ENCODE measurements around the gene FAM237B.
"Not testable (repeated sequence)": the region's sequence is repeated elsewhere in the genome, so short reads cannot be mapped to it uniquely, and the experiment has no call there.

The FAM237B gene

DNA sequence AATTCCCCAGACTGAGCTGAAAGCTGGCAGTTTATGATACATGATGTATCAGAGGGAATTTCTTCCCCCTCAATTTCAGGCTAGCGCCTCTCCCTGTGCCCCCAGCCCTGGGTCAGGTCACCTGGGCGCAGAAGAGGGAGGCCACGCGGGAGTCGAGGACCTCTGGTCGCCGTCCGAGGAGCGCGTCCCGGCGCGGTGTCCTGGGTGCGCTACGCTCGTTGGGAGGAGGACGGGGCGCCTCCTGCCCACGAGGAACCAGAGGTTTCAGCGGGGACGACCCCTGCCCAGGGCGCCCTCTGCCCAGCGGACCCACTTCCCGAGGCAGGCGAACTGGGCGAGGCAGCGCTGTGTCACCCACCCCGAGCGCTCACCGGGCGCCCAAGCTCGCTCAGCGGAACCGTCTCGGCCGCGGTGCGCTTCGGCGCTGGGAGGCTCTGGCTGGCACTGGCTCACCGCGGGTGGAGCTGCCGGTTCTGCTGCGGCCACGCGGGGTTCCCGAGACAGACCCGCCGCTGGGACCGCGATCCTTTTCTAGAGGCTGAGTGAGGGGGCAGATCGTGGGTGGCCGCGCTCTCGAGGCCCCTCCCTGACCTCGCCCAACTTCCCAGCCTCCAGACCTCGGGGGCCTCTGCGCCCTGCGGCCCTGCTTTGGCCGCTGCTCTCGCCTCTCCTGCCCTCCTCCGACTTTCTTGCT, at the start of gene FAM237B:
TSS of gene FAM237B (minus strand) at position 504 of the 694 bp plus-strand sequence. CDS start 1,556 bp downstream, outside the sequence.
- no peak for DNase-seq (ENCODE audit: low read depth)

DNA sequence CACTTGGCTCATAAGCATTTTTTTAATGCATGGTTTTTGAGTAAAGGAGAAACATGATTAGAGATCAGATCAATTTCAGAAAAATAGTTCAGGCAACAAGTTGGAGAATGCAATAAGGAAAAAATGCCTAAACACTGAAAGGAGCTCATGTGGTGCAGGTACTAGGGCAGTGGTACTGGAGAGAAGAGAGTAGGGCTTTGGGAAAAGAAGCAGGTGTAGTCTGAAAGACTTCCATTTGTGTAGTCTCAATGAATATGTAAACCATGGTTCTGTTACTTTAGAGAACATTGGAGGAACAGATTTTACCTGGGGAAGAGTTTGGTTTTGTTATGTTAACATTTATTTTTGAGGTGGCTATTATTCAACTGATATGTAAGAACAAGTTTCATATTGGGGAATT, 30.9 kb upstream of the FAM237B start:
- no peak for DNase-seq (ENCODE audit: low read depth)

DNA sequence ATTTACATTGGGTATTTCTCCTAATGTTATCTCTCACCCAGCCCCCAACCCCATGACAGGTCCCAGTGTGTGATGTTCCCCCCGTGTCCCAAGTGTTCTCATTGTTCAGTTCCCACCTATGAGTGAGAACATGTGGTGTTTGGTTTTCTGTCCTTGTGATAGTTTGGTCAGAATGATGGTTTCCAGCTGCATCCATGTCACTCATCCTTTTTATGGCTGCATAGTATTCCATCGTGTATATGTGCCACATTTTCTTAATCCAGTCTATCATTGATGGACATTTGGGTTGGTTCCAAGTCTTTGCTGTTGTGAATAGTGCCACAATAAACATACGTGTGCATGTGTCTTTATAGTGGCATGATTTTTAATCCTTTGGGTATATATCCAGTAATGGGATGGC, 28.9 kb upstream of the FAM237B start:
- not testable (repeated sequence) for DNase-seq (ENCODE audit: low read depth)

DNA sequence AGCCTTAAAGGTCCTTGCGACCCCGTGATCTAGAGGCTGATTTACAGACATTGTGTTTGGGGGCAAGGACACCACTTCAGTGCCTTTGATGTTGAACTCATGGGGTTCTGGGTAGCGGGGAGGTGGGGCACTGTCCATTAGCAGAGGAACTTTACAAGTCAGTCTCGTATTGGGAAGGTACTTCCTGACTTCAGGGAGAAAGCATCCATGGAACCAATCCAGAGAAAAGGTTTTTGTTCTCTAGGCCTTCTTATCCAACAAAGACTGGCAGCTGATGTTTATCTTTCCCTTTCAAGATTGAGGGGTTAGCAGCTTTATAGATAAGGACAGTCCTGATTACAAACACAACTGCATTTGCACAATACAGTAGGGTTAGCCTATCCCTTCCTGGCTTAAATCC, 28.2 kb upstream of the FAM237B start:
- no peak for DNase-seq (ENCODE audit: low read depth)

DNA sequence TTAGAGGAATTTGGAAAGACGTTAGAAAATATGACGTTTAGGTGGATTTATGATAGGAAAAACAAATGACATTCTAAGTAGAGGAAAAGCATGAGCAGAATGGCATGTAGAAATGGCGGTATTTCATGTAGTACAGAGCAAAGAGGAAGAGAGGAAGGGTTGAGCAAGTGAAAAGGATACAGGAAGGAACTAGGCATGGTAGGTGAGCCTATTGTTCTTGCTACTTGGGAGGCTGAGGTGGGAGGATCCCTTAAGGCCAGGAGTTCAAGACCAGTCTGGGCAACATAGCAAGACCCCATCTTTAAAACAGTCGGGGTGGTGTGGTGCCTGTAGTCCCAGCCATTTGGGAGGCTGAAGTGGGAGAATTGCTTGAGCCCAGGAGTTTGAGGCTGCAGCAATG, 26.7 kb upstream of the FAM237B start:
- no peak for DNase-seq (ENCODE audit: low read depth)

DNA sequence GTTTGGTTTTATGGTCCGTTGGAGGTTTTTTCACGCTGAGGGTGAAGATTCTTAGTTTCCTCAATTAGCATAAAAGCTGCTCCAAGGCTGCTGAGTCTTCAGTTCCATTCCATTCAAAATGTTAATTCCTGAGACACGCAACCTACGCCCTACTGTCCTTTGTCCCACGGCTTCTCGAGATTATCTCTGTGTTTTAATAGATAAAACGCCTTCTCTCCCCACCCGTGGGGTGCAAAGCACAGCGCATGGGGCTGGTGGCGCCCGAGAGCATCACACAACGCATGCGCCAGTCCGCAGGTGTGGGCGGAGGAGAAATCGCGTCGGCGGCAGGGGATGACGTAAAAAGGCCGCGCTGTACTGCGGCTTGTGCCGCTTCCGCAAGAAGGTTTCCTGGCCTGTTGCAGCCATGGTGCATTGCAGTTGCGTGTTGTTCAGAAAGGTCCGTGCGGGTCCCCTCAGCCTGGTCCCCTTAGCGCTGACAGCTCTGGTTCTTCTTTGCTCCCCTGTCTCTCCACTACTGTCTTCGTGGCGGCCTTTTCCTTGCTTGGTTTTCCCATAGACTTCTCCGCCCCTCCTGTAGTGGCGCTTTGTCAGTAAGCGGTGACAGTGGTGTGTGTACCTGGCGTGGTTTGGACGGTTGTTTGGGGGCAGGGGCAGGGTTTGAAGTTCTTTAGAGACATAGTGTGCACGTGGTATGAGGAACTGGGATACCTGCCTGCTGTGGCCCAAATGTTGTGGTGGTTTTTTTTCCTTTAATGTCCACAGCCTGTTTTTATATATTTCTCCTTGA, 25.4 kb upstream of the FAM237B start, which contains the start of gene GTPBP10:
TSS of gene GTPBP10 (plus strand) at position 381 of the 790 bp plus-strand sequence. CDS start at position 407, 26 bp downstream.
- peak; percentile 93 for DNase-seq (ENCODE audit: low read depth)

DNA sequence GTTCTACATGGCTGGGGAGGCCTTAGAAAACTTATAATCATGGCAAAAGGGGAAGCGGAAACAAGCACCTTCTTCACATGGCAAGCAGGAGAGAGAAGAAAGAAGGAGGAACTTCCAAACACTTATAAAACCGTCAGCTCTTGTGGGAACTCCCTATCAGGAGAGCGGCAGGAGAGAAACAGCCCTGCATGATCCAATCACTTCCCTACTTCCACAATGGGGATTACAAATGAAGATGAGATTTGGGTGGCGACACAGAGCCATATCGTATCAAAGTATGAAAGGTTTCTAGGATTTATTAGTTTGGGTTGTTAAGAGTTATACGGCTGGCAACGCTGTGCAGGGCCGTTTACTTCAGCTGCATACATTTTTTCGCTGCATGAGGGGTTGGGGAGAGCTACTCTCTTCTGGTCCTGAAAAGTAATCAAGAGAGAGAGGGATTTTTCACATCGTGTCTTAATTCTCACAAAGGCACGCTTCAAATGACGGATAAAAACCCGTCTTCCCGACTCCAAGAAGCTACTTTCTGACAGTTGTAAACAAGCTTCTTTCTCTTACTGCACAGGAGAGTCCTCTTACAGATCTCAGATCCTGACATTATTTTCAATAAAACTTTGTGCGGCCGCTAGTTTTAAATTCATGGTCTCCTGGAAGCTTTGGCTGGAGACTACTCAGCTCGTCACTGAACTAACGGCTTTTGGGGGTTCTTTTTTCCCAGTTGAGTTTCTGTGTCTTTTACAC, 24.7 kb upstream of the FAM237B start:
- DNase-seq (ENCODE audit: low read depth): peak; percentile 5

DNA sequence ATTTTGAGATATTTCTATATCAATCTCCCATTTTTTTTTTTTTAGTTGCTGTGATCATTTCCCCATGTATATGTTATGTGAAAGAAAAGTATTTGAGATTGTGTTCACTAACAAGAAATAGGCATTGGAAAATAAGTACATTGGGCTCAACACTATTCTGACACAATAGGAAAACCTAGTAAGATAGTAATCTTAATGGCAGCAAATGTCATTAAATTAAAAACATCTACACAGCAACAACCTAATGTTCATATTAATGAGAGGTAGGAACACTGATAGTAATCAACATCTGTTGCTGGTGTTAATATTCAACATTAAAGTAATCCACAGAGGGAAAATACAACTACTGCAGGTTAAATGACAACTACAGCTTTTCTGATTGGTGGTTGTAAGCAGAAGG, 23.9 kb upstream of the FAM237B start:
- DNase-seq (ENCODE audit: low read depth): no peak

DNA sequence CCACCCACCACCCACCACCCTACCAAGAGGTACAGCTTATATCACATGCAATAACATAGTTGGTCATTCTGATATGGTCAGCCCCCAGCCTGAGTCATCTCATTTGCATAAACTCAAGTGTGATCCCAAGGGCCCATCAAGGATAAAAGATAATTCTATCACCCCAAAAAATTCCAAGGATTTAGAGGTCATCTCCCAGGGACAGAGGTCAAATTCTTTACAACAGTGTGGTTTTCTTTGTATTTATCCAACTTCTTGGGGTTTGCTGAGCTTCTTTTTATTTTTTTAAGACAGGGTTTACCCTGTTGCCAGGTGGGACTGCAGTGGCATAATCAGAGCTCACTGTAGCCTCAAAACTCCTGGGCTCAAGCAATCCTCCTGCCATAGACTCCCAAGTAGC, 16.0 kb upstream of the FAM237B start:
- DNase-seq (ENCODE audit: low read depth): no peak

DNA sequence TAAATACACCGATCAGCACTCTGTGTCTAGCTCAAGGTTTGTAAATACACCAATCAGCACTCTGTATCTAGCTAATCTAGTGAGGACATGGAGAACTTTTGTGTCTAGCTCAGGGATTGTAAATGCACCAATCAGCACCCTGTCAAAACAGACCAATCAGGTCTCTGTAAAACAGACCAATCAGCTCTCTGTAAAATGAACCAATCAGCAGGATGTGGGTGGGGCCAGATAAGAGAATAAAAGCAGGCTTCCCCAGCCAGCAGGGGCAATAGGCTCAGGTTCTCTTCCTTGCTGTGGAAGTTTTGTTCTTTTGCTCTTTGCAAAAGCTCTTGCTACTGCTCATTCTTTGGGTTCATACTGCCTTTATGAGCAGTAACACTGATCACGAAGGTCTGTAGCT, 13.8 kb upstream of the FAM237B start:
- DNase-seq (ENCODE audit: low read depth): not testable (repeated sequence)

DNA sequence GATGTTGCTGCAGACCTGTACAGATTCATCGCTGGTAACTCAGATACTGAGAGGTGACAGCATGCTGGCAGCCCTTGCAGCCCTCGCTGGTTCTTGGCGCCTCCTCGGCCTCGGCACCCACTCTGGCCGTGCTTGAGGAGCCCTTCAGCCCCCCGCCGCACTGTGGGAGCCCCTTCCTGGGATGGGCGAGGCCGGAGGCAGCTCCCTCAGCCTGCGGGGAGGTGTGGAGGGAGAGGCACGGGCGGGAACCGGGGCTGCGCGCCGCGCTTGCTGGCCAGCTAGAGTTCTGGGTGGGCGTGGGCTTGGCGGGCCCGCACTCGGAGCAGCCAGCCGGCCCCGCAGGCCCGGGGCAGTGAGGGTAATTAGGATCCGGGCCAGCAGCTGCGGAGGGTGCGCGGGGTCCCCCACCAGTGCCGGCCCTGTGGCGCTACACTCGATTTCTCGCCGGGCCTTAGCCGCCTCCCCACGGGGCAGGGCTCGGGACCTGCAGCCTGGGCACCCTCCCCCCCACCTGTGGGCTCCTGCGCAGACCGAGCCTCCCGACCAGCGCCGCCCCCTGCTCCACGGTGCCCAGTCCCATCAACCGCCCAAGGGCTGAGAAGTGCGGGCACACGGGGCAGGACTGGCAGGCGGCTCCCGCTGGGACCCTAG, 13.2 kb upstream of the FAM237B start:
- no peak for DNase-seq (ENCODE audit: low read depth)

DNA sequence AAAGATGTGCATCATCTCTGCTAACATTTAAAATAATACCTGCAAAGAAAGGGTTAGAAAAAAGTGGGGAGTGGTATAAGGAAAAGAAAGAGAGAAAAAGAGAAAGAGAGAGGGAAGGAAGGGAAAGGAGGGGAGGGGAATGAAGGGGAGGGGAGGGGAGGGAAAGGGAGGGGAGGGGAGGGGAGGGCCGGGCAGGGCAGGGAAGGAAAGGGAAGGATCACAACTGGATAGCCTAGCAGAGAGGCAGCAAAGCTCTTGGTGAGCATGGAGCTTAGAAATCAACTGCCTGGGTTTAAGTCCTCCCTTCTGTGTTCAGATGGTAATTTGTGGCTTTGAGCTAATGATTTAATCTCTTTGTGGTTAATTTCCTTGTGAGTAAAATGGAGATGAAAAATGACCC, 5.4 kb upstream of the FAM237B start:
- DNase-seq (ENCODE audit: low read depth): no peak

DNA sequence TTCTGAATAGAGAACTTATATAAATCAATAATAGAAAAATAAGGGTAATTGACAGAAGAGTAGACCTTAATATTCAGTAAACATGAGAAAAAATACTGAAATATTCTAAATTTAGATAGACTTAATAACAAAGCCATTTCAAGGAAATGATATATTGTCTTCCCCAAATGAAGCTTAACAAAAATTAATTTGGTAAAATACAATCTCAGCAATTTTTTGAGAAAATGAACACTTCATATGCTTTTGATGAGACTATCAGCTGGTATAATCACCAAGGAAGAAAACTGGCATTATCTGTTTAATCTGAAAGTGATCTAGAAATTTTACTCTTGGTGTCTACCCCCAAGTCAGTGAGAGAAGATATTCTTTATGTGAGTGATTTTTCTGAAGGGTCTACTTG, 1.7 kb upstream of the FAM237B start:
- no peak for DNase-seq (ENCODE audit: low read depth)

DNA sequence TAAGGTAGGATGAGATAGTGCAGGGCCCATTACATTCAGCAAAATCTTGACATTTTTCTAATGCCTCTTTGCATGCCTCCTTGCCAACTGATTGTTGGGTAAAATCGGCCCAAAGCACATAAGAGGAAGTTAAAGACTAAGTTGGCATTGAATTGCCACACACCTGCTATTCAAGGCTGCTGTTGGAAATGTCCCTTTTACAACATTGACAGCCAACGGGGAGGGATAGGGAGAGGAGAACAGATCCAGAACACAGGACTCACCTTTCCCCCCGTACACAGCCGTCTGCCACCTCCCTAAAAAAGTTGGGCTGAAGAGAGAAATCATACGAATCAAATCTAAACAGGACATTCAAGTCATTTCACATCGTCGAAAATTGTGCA, 695 bp downstream of the FAM237B start:
- DNase-seq (ENCODE audit: low read depth): no peak

DNA sequence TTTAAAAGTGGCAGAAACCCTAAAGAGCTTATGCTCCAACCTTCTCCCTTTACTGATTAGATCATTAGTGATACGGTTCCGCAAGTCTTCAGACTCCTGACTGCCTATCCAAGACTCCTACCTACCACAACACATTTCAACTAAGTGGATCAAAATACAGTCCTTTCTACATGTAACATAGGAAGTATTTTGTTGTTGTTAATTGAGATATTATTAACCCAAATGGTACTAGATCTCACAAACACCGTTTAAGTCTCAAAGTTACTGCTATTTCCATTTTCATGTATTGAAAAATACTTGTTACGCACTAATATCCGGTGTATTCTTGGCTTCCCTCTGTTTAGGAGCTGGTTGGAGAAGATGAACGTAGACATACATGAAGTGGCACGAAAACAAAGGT, 1.1 kb downstream of the FAM237B start:
- DNase-seq (ENCODE audit: low read depth): no peak

DNA sequence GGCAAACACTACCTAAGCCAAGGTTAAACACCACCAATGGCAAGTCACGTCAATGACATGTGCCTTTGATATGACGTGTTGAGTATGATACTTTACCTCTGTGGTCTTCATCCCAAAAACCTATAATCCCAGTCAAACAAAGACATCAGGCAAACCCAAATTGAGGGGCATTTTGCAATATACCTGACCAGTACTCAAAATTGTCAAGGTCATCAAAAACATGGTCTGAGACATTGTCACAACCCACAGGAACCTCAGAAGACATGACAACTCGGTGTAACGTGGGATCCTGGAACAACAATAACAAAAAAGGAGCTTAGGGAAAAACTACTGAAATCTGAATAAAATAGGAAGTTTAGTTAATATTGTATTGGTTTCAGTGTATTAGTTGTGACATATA, 7.2 kb downstream of the FAM237B start:
- no peak for DNase-seq (ENCODE audit: low read depth)

DNA sequence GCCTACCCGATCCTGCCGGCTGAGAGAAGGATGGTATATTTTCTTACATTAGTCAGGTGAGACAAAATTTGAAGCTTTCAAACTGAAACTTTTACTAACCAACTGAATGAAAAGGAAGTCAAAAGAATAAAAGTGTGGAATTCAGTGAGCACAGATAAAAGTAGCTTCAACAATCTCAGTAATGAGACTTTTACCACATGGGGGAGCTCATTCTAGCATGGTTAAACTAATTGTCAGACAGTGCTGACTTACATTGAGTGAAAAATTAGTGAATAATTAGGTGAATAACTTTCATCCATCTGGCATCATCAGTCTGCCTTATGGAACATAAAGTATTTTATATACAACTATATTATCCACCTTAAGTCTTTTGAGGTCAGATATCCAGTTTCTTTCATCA, 8.4 kb downstream of the FAM237B start:
- no peak for DNase-seq (ENCODE audit: low read depth)

DNA sequence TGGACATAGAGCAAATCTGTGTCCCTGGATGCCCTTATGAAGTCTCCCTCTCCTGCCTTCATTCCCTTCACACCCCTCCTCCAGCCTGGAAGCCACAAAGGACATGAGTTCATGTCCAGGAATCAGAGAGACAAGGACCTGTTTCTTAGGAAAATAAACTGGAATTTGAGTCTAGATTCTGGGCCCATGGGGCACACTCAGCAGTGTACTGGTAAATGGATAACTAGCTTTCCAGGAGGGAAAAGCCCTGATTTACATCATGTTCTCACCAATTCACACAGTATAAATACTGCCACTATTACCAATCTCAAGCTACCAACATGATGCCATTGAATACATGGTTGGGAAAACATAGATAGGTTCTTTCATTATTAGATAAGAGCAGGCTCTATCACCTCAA, 9.9 kb downstream of the FAM237B start:
- DNase-seq (ENCODE audit: low read depth): no peak

DNA sequence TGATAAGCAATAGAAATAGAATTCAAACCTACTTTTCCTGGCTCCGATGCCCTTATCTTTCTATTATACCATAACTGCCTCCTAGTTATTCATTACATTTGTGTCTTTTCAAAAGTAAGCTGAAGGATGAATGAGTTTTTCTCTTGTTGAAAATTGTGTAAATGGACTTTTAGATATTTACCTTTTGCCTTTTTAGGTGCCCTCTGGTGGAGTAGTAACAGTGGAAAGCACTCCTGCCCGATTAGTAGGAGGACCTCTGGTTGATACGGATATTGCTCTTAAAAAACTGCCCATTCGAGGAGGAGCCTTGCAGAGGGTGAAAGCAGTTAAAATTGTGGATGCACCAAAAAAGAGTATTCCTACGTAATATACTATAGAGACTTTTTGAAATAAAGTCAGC, 11.2 kb downstream of the FAM237B start:
- DNase-seq (ENCODE audit: low read depth): no peak

DNA sequence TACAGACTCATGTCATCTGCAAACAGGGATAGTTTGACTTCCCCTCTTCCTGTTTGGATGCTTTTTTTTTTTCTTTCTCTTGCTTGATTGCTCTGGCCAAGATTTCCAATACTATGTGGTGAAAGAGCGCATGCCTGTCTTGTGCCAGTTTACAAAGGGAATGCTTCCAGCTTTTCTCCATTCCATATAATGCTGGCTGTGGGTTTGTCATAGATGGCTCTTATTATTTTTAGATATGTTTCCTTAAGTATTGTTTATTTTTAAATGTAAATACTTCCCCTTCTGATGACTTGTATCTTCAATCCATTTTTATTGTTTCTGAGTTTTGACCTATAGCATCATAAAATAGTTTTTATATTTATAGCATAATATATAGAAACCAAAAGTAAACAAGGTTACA, 17.9 kb downstream of the FAM237B start:
- DNase-seq (ENCODE audit: low read depth): no peak

DNA sequence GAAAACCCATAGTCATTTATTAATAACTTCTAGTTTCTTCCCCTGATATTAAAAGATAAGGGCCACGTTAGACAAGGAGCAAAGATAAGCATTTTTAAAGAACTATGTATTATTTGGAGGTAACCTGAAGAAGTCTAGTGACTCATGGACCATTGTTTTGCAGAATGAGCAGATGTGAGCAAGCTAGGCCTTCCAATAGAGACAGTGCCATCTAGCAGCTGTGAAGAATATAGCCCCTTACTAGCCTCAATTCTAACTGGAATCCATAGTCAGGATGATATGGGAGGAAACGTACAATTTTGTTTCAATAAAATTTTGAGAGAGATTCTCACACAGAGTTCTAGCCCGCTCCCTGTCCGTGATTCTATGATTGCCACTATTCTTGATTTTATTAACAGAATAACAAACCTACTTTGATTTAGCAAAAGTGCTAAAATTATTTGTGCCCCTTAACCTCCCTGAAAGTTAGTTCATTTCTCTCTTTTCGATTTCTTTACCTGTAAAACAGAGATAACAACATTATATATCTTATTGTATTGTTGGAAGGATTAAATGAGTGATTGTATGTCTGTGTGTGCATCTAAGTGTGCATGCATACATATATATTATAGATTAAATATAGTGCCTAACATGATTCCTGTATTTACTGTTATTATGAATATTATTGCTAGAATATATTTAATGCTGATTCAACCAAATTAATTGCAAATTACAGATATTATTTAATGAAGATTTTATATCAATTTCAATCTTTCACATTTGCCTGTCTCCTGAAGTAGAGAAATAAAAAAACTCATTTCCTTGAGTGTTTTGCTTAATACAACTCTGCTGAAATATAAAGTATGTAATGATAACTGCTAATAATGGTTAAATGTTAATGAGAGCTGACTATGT, 22.7 kb downstream of the FAM237B start:
- no peak for DNase-seq (ENCODE audit: low read depth)
